Mesenteric fat pad (tissue), 1 donor: ENCODE results near the gene AKR1C4. TPM values are rescaled to one million over a fixed set of nuclear protein-coding genes. Genes with fewer than 3 reads are reported as not detected.
"Not testable (repeated sequence)": the region's sequence is repeated elsewhere in the genome, so short reads cannot be mapped to it uniquely, and the experiment has no call there.

ENCODE experiments used
- DNase-seq: peaks from one replicate; pipeline ENCODE4 v3.0.0-alpha.2; 2020; ENCODE audit warnings: low spot score
- long read RNA-seq: library from polyadenylated mRNA; unstranded; transcript quantifications from one replicate; pipeline ENCODE4 v2.0.0, GENCODE V29; 2020
- total RNA-seq: library from RNA; stranded (reverse); fragmentation: NEBNext Ultra II Directional; extraction: Animal tissue kit (Norgen Biotek cat#: 25700); gene quantifications from one replicate; pipeline ENCODE4 v1.2.1, GENCODE V29; 2021
- donor health status: DM: yes; HTN: yes; CAD: no.

The AKR1C4 gene
- not detected for total RNA-seq
- long read RNA-seq, partial matches to known transcripts, result 0 of 1 reads
- long read RNA-seq, other reads (novel, unspliced or antisense), result 0 of 1 reads

- DNase-seq, result no peak
Observed at GRCh38 chr10:5196702-5197113, at the start of gene AKR1C4. Gene AKR1C4 (plus strand): TSS chr10:5196837. CDS start chr10:5196868, 31 bp downstream.

GRCh38 chr10:5146920-5147254 lies 49.8 kb upstream of the AKR1C4 start:
- no peak for DNase-seq

- no peak for DNase-seq
Observed at GRCh38 chr10:5147255-5147980, 49.2 kb upstream of the AKR1C4 start.

DNA sequence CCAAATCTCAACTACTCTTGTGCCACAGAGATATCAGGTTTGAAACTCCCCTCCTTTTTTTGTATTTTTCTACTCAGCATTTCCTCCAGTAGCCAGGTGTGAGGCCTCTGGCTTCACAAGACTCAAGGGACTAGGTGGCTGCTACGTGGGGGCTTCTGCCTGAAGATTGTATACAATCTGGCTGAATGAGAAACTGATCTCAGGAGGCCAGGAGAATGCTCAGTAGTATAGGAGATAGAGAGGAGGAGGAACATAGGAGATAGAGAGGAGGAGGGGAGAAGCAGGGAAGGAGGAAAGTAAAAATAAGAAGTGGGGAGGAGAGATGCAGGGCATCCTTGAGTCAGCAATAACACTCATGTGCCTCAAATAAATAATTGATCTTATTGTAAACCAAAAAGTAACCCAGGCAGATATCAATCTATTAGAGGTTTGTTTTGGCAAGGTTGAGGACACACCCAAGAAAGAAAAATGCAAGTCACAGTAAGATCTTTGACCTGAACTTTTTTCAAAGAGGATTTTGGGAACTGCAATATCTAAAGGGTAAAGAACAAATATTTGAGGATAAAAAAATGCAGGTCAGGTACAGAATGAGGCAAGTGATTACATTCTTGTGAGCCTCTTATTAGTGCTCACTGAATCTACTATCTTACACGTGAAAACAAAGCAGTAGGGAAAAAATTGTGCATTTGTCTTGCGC lies 48.5 kb upstream of the AKR1C4 start:
- DNase-seq, result no peak

GRCh38 chr10:5148678-5149032 lies 48.0 kb upstream of the AKR1C4 start:
- no peak for DNase-seq

DNA sequence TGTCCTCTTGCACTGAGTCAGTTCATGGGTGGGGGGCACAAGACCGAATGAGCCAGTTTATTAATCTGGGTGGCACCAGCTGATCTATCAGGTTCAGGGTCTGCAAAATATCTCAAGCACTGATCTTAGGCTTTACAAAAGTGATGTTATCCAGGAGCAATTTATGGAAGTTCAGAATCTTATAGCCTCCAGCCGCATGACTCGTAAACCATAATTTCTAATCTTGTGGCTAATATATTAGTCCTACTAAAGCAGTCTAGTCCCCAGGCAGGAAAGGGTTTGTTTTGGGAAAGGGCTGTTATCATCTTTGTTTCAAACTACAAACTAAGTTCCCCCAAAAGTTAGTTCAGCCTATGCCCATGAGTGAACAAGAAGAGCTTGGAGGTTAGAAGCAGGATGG lies 45.6 kb upstream of the AKR1C4 start:
- no peak for DNase-seq

DNA sequence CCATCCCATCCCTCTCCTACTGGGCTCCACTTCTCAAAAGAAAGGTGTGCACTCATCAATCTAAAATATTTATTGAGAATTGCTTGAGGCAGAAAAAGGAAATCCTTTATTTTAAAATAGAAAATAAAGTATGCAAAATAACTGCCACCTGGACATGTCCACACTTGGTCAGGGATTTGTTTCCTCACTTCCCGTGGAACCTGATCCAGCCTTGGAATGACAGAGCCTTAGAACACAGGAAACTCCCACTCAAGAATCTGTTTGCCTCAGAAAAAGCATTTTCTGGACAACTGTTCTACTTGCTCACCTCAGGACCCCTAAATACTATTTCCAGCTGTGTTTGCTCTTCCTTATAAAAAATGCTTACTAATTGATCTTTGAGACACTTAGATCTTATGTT lies 40.7 kb upstream of the AKR1C4 start:
- DNase-seq, result no peak

DNA sequence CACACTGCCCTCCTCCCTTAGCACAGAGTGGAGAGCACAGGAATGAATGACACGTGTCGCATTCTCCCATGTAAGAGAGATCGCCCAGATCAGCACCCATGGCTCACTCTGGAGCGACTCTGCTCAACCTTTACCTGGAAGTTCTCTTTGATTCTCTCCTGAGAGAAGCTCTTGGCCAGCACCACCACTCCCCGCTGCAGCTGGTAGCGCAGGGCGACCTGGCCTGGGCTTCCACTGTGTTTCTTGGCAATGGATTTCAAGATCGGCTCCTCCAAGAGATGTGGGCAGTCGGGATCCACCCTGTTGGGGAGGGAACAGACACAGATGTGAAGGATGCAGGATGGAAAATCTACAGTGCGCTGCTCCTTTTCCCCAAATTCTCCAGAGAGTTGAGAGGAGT lies 39.1 kb upstream of the AKR1C4 start:
- no peak for DNase-seq

DNA sequence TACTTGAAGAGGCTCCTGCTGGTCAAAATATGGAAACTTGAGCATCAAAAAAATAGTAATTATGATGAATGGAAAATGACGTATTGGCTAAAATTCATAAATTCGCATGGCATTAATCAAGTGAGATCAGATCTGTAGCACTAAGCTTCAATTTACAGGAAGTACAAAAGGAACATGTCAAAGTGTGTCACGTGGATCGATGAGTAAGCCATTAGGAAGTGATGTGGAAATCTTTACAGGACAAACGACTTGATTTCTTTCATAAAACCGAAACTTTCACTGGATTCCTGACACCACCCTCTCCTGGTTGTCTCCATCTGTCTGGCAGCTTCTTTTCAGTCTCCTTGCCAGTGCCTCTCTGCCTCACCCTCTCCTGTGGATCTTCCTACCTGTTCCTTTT lies 37.5 kb upstream of the AKR1C4 start:
- DNase-seq, result no peak

DNA sequence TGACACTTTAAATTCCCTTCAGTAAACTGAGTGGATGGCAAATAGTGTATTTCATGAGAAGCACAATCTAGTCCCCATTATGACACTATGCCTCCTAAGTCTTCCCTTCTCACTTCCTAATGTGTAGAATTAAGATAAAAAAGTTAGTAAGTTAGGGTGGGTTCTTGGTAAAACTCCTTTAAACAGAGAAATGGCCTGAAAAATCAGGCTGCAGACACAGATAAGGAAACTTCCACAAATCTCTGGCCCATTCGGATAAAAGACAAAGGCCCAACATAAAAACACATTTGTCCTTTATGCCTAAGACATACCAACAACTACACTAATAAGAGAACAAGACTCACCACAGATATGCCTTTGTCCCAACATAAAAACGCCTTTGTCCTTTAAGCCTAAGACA lies 33.1 kb upstream of the AKR1C4 start:
- DNase-seq, result no peak

- DNase-seq, result no peak
Observed at GRCh38 chr10:5165738-5166137, 30.9 kb upstream of the AKR1C4 start.

DNA sequence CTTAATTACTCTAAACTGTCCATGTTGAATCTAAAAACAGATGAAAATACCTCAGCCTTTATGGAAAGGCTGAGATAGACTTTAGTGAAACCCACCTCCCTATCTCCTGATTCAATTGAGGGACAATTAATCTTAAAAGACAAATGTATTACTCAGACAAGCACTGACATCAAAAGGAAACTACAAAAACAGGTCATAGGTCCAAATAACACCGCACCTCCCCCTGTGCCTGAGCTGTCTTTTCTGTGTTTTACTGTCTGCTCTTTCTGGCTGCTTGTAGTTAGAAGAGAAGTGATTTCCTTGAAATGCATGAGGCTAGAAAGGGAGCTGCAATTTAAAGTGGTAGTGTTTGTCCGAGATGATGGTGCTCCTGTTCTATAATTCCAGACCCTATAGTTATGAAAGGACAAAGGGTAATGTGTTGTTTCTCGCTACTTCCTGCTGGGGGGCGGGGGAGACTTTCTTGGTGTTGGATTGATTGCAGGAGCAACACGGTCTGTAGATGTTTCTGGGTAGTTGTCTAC lies 27.7 kb upstream of the AKR1C4 start:
- DNase-seq, result no peak

- not testable (repeated sequence) for DNase-seq
Observed at GRCh38 chr10:5175581-5175980, 21.1 kb upstream of the AKR1C4 start.

DNA sequence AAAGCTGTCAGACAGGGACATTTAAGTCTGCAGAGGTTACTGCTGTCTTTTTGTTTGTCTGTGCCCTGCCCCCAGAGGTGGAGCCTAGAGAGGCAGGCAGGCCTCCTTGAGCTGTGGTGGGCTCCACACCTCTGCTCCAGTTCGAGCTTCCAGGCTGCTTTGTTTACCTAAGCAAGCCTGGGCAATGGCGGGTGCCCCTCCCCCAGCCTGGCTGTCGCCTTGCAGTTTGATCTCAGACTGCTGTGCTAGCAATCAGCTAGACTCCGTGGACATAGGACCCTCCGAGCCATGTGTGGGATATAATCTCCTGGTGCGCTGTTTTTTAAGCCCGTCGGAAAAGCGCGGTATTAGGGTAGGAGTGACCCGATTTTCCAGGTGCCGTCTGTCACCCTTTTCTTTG lies 16.1 kb upstream of the AKR1C4 start:
- DNase-seq, result not testable (repeated sequence)

DNA sequence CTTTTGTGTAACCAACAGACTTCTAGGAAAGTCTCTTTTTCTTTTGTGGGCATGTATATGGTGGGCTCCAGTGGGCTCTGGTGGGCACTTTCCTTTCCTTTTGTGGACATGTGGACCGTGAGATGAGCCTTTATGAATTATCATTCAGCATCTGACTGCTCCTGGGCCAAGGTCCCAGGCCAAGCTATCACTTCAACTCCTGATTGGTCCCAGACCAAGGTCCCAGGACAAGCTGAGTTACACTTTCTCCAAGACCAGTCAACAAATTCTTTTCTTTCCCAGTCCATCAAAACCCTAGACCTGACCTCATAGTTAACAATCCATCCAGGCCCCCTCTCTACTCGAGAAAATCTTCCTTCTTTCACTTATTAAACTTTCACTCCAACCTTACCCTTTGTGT lies 12.7 kb upstream of the AKR1C4 start:
- no peak for DNase-seq

GRCh38 chr10:5184987-5185775 lies 11.5 kb upstream of the AKR1C4 start, which contains the start of gene AKR1C8:
Gene AKR1C8 (minus strand): TSS chr10:5185150. CDS start chr10:5185104, 46 bp downstream.
- no peak for DNase-seq

DNA sequence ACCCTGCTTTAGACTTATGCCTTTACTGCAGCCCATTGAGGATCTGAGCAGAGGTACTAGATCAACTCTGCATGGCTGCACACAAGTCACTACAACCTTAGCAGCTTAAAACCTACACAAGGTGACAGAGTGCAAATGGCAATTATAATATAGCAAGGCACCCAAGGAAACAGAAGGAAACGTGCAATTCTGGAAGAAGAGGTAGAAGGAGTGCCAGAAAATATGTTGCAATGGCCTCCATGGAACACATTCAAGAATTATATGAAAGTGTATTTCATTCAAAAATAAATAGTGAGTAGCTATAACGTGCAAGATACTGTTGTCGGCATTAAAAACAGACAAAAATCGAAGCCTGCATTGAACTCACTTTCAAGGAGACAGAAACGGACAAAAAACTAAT lies 8.8 kb upstream of the AKR1C4 start:
- no peak for DNase-seq

GRCh38 chr10:5188358-5188757 lies 8.3 kb upstream of the AKR1C4 start:
- DNase-seq, result no peak

DNA sequence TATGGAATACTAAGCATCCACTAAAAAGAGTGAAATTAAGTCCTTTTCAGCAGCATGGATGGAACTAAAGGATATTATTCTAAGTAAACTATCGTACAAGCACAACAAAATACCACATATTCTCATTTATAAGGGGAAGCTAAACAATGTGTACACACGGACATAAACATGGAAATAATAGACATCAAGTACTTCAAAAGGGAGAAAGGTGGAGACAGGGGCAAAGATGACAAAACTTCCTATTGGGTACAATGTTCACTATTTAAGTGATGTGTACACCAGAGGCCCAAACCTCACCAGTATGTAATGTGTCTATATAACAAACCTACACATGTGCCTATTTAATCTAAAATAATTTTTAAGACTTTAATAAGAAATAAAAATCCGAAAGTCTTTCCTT lies 2.2 kb upstream of the AKR1C4 start:
- no peak for DNase-seq

GRCh38 chr10:5195727-5196374 lies 786 bp upstream of the AKR1C4 start:
- DNase-seq, result no peak

DNA sequence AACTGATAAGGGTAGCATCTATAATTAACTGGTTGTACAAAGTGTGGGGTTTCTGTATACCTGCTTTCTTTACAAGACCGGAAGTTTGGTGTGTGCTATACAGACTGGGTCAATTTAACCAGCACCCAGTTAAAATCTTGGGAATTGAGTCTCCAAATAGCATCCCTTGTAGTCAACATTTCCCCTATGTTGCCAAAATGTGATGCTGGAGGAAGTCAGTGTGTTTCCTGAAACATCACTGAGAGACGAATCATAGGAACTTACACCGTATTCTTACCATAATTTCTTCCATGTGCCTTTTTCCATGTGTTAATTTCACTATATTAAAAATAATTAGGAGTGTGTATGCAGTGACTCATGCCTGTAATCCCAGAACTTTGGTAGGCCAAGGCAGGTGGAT lies 1.7 kb downstream of the AKR1C4 start:
- no peak for DNase-seq
